ENCODE data around the gene MTCL1. TPM values are rescaled to one million over a fixed set of nuclear protein-coding genes. Genes with fewer than 3 reads are reported as not detected.

Gene MTCL1
- total RNA-seq, 3 donors from 2014 or later (not counting 1 experiment from before 2014, with no cell fraction given): 0.38 to 1.5 (median 0.43) TPM

- 79% methylated on average over 1 of the region's 1 CpG for WGBS (ENCODE audit: insufficient coverage)
- Mint-ChIP-seq H3K9me3 (no peaks in the 10 kb centered on the region), H3K4me3 (no peak overlapping the region), H3K27ac (no peak overlapping the region), H3K4me1 (peaks cover 9 to 13% of the 10 kb centered on the region in 2 donors), H3K36me3 (no peaks in the 10 kb centered on the region), H3K27me3 (ENCODE audit: low read depth in 2 of 2) (no peaks in the 10 kb centered on the region)
- Histone ChIP-seq H3K4me3 (ENCODE audit: low read length) (no peak overlapping the region), H3K36me3 (ENCODE audit: control insufficient read depth, insufficient read depth, low read length) (no peaks in the 10 kb centered on the region), H3K4me1 (ENCODE audit: control insufficient read depth, insufficient read depth, low read length) (peaks cover 15% of the 10 kb centered on the region), H3K27ac (ENCODE audit: low read length) (no peak overlapping the region), H3K27me3 (ENCODE audit: control insufficient read depth, insufficient read depth, low read length) (no peaks in the 10 kb centered on the region), H3K9me3 (ENCODE audit: control insufficient read depth, insufficient read depth, low read length) (no peaks in the 10 kb centered on the region)
- TF ChIP-seq, protein P1, sequence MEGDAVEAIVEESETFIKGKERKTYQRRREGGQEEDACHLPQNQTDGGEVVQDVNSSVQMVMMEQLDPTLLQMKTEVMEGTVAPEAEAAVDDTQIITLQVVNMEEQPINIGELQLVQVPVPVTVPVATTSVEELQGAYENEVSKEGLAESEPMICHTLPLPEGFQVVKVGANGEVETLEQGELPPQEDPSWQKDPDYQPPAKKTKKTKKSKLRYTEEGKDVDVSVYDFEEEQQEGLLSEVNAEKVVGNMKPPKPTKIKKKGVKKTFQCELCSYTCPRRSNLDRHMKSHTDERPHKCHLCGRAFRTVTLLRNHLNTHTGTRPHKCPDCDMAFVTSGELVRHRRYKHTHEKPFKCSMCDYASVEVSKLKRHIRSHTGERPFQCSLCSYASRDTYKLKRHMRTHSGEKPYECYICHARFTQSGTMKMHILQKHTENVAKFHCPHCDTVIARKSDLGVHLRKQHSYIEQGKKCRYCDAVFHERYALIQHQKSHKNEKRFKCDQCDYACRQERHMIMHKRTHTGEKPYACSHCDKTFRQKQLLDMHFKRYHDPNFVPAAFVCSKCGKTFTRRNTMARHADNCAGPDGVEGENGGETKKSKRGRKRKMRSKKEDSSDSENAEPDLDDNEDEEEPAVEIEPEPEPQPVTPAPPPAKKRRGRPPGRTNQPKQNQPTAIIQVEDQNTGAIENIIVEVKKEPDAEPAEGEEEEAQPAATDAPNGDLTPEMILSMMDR (IDR thresholded peaks at IDR 0.05): no peak
- intact Hi-C loops (cut with micrococcal nuclease): no loop called here
- DNase-seq (no peak), ATAC-seq (no peak)
Observed at GRCh38 chr18:8752329-8752728, 47.0 kb downstream of the MTCL1 start.

DNA sequence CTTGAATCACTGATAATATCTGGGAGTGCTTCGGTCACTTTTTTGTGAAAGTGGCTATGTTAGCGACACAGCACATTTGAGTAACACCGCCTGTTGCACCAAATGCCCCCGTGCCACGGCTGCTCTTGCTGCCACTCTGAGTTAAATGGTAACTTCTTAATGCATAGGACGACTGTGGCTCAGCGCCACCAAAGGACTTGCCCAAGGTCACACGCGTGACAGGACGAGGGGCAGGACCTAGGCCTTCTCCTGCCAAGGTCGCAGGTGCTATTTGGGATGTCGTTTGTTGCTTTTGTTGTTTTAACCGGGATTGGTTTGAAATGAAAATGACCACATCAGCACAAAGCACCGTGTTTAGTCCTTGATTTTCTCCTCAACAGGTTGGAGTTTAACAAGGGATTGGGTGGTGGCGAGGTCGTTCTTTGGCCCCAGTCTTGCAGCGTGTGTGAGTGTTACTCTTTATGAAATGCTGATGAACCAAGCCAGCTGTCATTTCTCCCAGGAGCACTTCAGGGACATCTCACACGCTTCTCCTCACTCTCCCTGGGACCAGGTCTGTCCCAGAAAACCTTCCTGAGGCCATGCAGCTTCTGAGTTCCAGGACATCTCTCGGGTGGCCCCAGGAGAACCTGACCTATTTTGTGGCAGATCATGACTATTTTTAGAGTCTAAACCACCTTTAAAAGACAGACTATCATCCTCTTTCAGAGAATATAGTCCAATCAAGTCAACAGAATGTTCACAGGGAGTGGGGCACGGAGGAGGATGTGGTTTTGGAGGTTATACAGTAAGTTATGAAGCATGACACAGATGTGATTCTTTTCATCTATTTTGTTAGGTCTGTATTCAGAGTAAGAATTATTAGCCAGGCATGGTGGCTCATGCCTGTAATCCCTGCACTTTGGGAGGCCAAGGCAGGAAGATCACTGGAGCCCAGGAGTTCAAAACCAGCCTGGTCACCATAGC, 49.9 kb downstream of the MTCL1 start:
- Histone ChIP-seq H3K27ac (ENCODE audit: low read length) (no peak overlapping the region), H3K27me3 (ENCODE audit: control insufficient read depth, insufficient read depth, low read length) (no peaks in the 10 kb centered on the region), H3K4me1 (ENCODE audit: control insufficient read depth, insufficient read depth, low read length) (peaks cover 15% of the 10 kb centered on the region), H3K4me3 (ENCODE audit: low read length) (no peak overlapping the region), H3K9me3 (ENCODE audit: control insufficient read depth, insufficient read depth, low read length) (no peaks in the 10 kb centered on the region), H3K36me3 (ENCODE audit: control insufficient read depth, insufficient read depth, low read length) (no peaks in the 10 kb centered on the region)
- Mint-ChIP-seq H3K36me3 (no peaks in the 10 kb centered on the region), H3K4me3 (no peak overlapping the region), H3K4me1 (peaks cover 9 to 13% of the 10 kb centered on the region in 2 donors), H3K27me3 (ENCODE audit: low read depth in 2 of 2) (peaks cover 0 to 6% of the 10 kb centered on the region in 2 donors), H3K9me3 (no peaks in the 10 kb centered on the region), H3K27ac (no peak overlapping the region)
- WGBS (ENCODE audit: insufficient coverage): 69% methylated on average over 20 of the region's 20 CpGs
- peak in 2 of 3 donors; percentile 38 to 78 for ATAC-seq
- peak in 1 of 2 donors; percentile 79 for DNase-seq
- TF ChIP-seq, protein P1 (IDR thresholded peaks at IDR 0.05): no peak
- intact Hi-C loops (cut with micrococcal nuclease): no loop called here

GRCh38 chr18:8756571-8756970, 51.2 kb downstream of the MTCL1 start:
- Histone ChIP-seq H3K27me3 (ENCODE audit: control insufficient read depth, insufficient read depth, low read length) (no peaks in the 10 kb centered on the region), H3K9me3 (ENCODE audit: control insufficient read depth, insufficient read depth, low read length) (no peaks in the 10 kb centered on the region), H3K27ac (ENCODE audit: low read length) (no peak overlapping the region), H3K36me3 (ENCODE audit: control insufficient read depth, insufficient read depth, low read length) (no peaks in the 10 kb centered on the region), H3K4me1 (ENCODE audit: control insufficient read depth, insufficient read depth, low read length) (peaks cover 15% of the 10 kb centered on the region), H3K4me3 (ENCODE audit: low read length) (no peak overlapping the region)
- H3K4me3 Mint-ChIP-seq: no peak overlapping the region
- H3K36me3 Mint-ChIP-seq: no peaks in the 10 kb centered on the region
- intact Hi-C loops (cut with micrococcal nuclease): no loop called here
- no peak for ATAC-seq
- WGBS (ENCODE audit: insufficient coverage): 81% methylated on average over 2 of the region's 2 CpGs
- TF ChIP-seq, protein P1 (IDR thresholded peaks at IDR 0.05): no peak
- no peak overlapping the region for H3K27ac Mint-ChIP-seq
- H3K27me3 Mint-ChIP-seq (ENCODE audit: low read depth in 2 of 2): peaks cover 0 to 6% of the 10 kb centered on the region in 2 donors
- DNase-seq: no peak
- peaks cover 0 to 2% of the 10 kb centered on the region in 2 donors for H3K9me3 Mint-ChIP-seq
- peaks cover 9 to 13% of the 10 kb centered on the region in 2 donors for H3K4me1 Mint-ChIP-seq

Measured in natural killer cell (primary cell).